Measurements from ENCODE around the gene HERC2. TPM values are rescaled to one million over a fixed set of nuclear protein-coding genes. Genes with fewer than 3 reads are reported as not detected.
"Not testable (repeated sequence)": the region's sequence is repeated elsewhere in the genome, so short reads cannot be mapped to it uniquely, and the experiment has no call there.

HERC2 gene
- total and polyA plus RNA-seq, 2 of the 8 experiments (the other 6 are each of a cell fraction or from before 2014, with no cell fraction given): 83.0 to 88.7 TPM

GRCh38 chr15:28238296-28238695 is 83.7 kb downstream of the HERC2 start:
- CTCF ChIA-PET (ENCODE audit: partially characterized antibody); H3K79me2 ChIP-seq (ENCODE audit: control insufficient read depth in 1 of 2, insufficient read depth in 2 of 2, low read length in 2 of 2); H2BK12ac ChIP-seq (ENCODE audit: low read depth, low read length); FAIRE-seq; H3K27me3 ChIP-seq (replicated peaks in 1 of 4; ENCODE audit: control insufficient read depth in 3 of 4, extremely low read depth in 1 of 4, insufficient read depth in 3 of 4, low read length in 3 of 4); H3K4me2 ChIP-seq (ENCODE audit: insufficient read depth in 1 of 2, low read depth in 2 of 2, low read length in 2 of 2); H4K20me1 ChIP-seq (replicated peaks in 1 of 2; ENCODE audit: control insufficient read depth in 1 of 2, insufficient read depth in 2 of 2, low read length in 2 of 2); DNase-seq (ENCODE audit: low read depth in 1 of 2, low spot score in 2 of 2); H3K9ac ChIP-seq (replicated peaks in 1 of 4; ENCODE audit: extremely low read depth in 1 of 4, low read depth in 3 of 4, low read length in 3 of 4); H3K27ac ChIP-seq (ENCODE audit: low read depth, low read length); H4K91ac ChIP-seq (replicated peaks; ENCODE audit: insufficient read length, low read length); H3K4me1 ChIP-seq (replicated peaks in 1 of 4; ENCODE audit: control insufficient read depth in 3 of 4, insufficient read depth in 4 of 4, low read length in 3 of 4); H2AK5ac ChIP-seq (ENCODE audit: low read depth, low read length); H2BK15ac ChIP-seq (ENCODE audit: low read length); H3K9me3 ChIP-seq (ENCODE audit: insufficient read depth in 2 of 2, low read depth in 1 of 2, low read length in 1 of 2); H3K18ac ChIP-seq (ENCODE audit: extremely low read depth, low read length); H2BK5ac ChIP-seq (ENCODE audit: low read depth, low read length); H3K4ac ChIP-seq (replicated peaks; ENCODE audit: insufficient read length, low read depth, low read length); H4K8ac ChIP-seq (ENCODE audit: extremely low read depth, insufficient read depth, low read length); H3K79me1 ChIP-seq (ENCODE audit: low read depth, low read length); H2BK20ac ChIP-seq (ENCODE audit: low read length); H3K4me3 ChIP-seq (ENCODE audit: extremely low read depth in 1 of 4, insufficient read depth in 2 of 4, low read depth in 3 of 4, low read length in 4 of 4); H3K23me2 ChIP-seq (ENCODE audit: low read depth, low read length); POLR2A ChIA-PET (ENCODE audit: partially characterized antibody); H2AFZ ChIP-seq (ENCODE audit: low read length); H4K5ac ChIP-seq (ENCODE audit: insufficient read length, low read depth, low read length); H3K23ac ChIP-seq (ENCODE audit: insufficient read length); H2BK120ac ChIP-seq (replicated peaks; ENCODE audit: low read depth, low read length); H3K56ac ChIP-seq (replicated peaks; ENCODE audit: insufficient read length, low read depth, low read length); H3K14ac ChIP-seq (ENCODE audit: insufficient read length): not testable (repeated sequence)
- 91% methylated on average over 4 of the region's 4 CpGs; no CpG with 5 or more reads in 1 of the 2 experiments for WGBS, 2 experiments (ENCODE audit: extremely low coverage in 1 of 2, insufficient coverage in 1 of 2, insufficient read length in 1 of 2, insufficient replicate concordance in 2 of 2, low coverage in 1 of 2, low lambda C conversion rate in 2 of 2, missing lambda C conversion rate in 1 of 2)
- H3K36me3 ChIP-seq (ENCODE audit: control insufficient read depth in 2 of 4, insufficient read depth in 4 of 4, low read length in 3 of 4): peaks cover 6 to 27% (median 19%) of the 10 kb centered on the region in 4 experiments; a peak in 6 of 8 replicates

GRCh38 chr15:28231743-28232142 is 90.2 kb downstream of the HERC2 start:
- WGBS, 2 experiments (ENCODE audit: extremely low coverage in 1 of 2, insufficient coverage in 1 of 2, insufficient read length in 1 of 2, insufficient replicate concordance in 2 of 2, low coverage in 1 of 2, low lambda C conversion rate in 2 of 2, missing lambda C conversion rate in 1 of 2): 97% methylated on average over 5 of the region's 6 CpGs; no CpG with 5 or more reads in 1 of the 2 experiments

More at GRCh38 chr15:28231743-28232142, 90.2 kb downstream of the HERC2 start:
- H2BK12ac ChIP-seq (ENCODE audit: low read depth, low read length); H2AK5ac ChIP-seq (ENCODE audit: low read depth, low read length); H3K27me3 ChIP-seq (replicated peaks in 1 of 4; ENCODE audit: control insufficient read depth in 3 of 4, extremely low read depth in 1 of 4, insufficient read depth in 3 of 4, low read length in 3 of 4); H3K79me1 ChIP-seq (ENCODE audit: low read depth, low read length); H3K4me1 ChIP-seq (replicated peaks in 1 of 4; ENCODE audit: control insufficient read depth in 3 of 4, insufficient read depth in 4 of 4, low read length in 3 of 4); DNase-seq (ENCODE audit: low read depth in 1 of 2, low spot score in 2 of 2); H2BK20ac ChIP-seq (ENCODE audit: low read length); FAIRE-seq; H3K23me2 ChIP-seq (ENCODE audit: low read depth, low read length); H3K4me2 ChIP-seq (ENCODE audit: insufficient read depth in 1 of 2, low read depth in 2 of 2, low read length in 2 of 2); H3K9ac ChIP-seq (replicated peaks in 1 of 4; ENCODE audit: extremely low read depth in 1 of 4, low read depth in 3 of 4, low read length in 3 of 4); H2AFZ ChIP-seq (ENCODE audit: low read length); POLR2A ChIA-PET (ENCODE audit: partially characterized antibody); H3K18ac ChIP-seq (ENCODE audit: extremely low read depth, low read length); CTCF ChIA-PET (ENCODE audit: partially characterized antibody); H3K79me2 ChIP-seq (ENCODE audit: control insufficient read depth in 1 of 2, insufficient read depth in 2 of 2, low read length in 2 of 2); H3K56ac ChIP-seq (replicated peaks; ENCODE audit: insufficient read length, low read depth, low read length); H2BK15ac ChIP-seq (ENCODE audit: low read length); H2BK5ac ChIP-seq (ENCODE audit: low read depth, low read length); H3K14ac ChIP-seq (ENCODE audit: insufficient read length); H3K4me3 ChIP-seq (ENCODE audit: extremely low read depth in 1 of 4, insufficient read depth in 2 of 4, low read depth in 3 of 4, low read length in 4 of 4); H3K4ac ChIP-seq (replicated peaks; ENCODE audit: insufficient read length, low read depth, low read length); H3K27ac ChIP-seq (ENCODE audit: low read depth, low read length); H2BK120ac ChIP-seq (replicated peaks; ENCODE audit: low read depth, low read length); H3K23ac ChIP-seq (ENCODE audit: insufficient read length); H4K91ac ChIP-seq (replicated peaks; ENCODE audit: insufficient read length, low read length); H4K20me1 ChIP-seq (replicated peaks in 1 of 2; ENCODE audit: control insufficient read depth in 1 of 2, insufficient read depth in 2 of 2, low read length in 2 of 2); H4K8ac ChIP-seq (ENCODE audit: extremely low read depth, insufficient read depth, low read length); H3K9me3 ChIP-seq (ENCODE audit: insufficient read depth in 2 of 2, low read depth in 1 of 2, low read length in 1 of 2); H4K5ac ChIP-seq (ENCODE audit: insufficient read length, low read depth, low read length): not testable (repeated sequence)
- H3K36me3 ChIP-seq (ENCODE audit: control insufficient read depth in 2 of 4, insufficient read depth in 4 of 4, low read length in 3 of 4): peaks cover 2 to 29% (median 17%) of the 10 kb centered on the region in 4 experiments; a peak in 5 of 8 replicates
